Ishikawa (cell line): ENCODE measurements around the gene DIP2B.

ENCODE experiments used
- CEBPB ChIP-seq: IDR thresholded peaks from 2 replicates; pipeline ENCODE4 v1.6.1; 2012
- CREB1 ChIP-seq: IDR thresholded peaks from 2 replicates; pipeline ENCODE4 v1.6.1; 2012; ENCODE audit warnings: low read depth
- EGR1 ChIP-seq: IDR thresholded peaks from 2 replicates; pipeline ENCODE4 v1.6.1; 2012
- EP300 ChIP-seq: IDR thresholded peaks from 2 replicates; pipeline ENCODE4 v1.6.1; 2012; ENCODE audit warnings: borderline replicate concordance
- FOXM1 ChIP-seq: IDR thresholded peaks from 2 replicates; pipeline ENCODE4 v1.6.1; 2012; ENCODE audit warnings: low read depth, borderline replicate concordance
- MAX ChIP-seq: IDR thresholded peaks from 2 replicates; pipeline ENCODE4 v1.6.1; 2012
- NFIC ChIP-seq: IDR thresholded peaks from 2 replicates; pipeline ENCODE4 v1.6.1; 2012
- RAD21 ChIP-seq: IDR thresholded peaks from 2 replicates; pipeline ENCODE4 v1.6.1; 2012; ENCODE audit warnings: low read depth
- REST ChIP-seq: IDR thresholded peaks from 2 replicates; pipeline ENCODE4 v1.6.1; 2012; ENCODE audit warnings: low read depth, mild to moderate bottlenecking
- TAF1 ChIP-seq: IDR thresholded peaks from 2 replicates; pipeline ENCODE4 v1.6.1; 2012; ENCODE audit warnings: low read depth, mild to moderate bottlenecking
- TCF12 ChIP-seq: IDR thresholded peaks from 2 replicates; pipeline ENCODE4 v1.6.1; 2012; ENCODE audit warnings: low read depth
- TEAD4 ChIP-seq: IDR thresholded peaks from 2 replicates; pipeline ENCODE4 v1.6.1; 2012
- USF1 ChIP-seq: IDR thresholded peaks from 2 replicates; pipeline ENCODE4 v1.6.1; 2012
- YY1 ChIP-seq: IDR thresholded peaks from 2 replicates; pipeline ENCODE4 v1.6.1; 2012; ENCODE audit warnings: low read depth
- ZBTB7A ChIP-seq: IDR thresholded peaks from 2 replicates; pipeline ENCODE4 v1.6.1; 2012; ENCODE audit warnings: low read depth

The DIP2B gene

DNA sequence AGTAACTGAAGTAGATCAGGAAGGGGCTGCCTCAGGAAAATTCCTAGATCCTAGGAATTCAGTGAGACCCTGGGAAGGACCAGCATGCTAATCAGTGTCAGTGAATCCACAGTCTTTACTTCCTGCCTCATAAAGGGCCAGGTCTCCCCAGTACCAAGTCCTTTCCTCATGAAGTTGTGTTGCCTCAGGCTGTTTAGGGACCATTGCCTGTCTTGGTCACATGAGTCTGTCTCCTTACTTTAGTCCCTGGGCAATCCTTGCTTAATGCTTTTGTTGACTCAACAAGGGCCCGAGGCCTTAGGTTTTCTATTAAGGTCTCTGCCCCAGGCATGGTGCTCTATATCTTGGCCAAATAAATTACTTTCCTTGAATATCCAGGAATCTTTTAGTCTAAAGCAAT, 243.0 kb downstream of the DIP2B start:
- TF ChIP-seq TCF12 (no peak), RAD21 (no peak), EP300 (no peak), TEAD4 (no peak), MAX (no peak), EGR1 (no peak), FOXM1 (no peak), USF1 (no peak), ZBTB7A (no peak), CREB1 (no peak), NFIC (no peak), YY1 (no peak), REST (no peak), CEBPB (no peak), TAF1 (no peak)

DNA sequence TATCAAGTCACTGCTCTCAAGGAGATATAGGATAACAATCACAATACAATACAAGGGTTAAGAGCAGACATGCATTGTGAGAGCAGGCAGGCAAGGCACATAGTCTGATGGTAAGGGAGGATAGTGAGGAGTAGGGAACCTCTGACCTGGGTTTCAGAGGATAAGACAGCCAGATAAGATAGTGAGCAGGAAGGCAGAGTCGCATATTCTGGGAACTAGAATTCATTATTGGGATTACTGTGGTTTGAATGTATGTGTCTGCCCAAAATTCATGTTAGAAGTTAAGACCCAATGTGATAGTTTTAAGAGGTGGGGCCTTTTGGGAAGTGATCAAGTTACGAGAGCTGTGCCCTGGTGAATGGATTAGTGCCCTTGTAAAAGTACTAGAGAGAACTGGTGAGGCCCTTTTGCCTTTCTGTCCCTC, 244.7 kb downstream of the DIP2B start:
- TF ChIP-seq ZBTB7A = no peak
- no peak for TF ChIP-seq FOXM1
- TF ChIP-seq EP300 = no peak
- TF ChIP-seq TEAD4 = no peak
- TF ChIP-seq CEBPB = no peak
- no peak for TF ChIP-seq YY1
- TF ChIP-seq TAF1 = no peak
- no peak for TF ChIP-seq TCF12
- no peak for TF ChIP-seq USF1
- no peak for TF ChIP-seq EGR1
- no peak for TF ChIP-seq CREB1
- TF ChIP-seq MAX = no peak
- TF ChIP-seq RAD21 = no peak
- TF ChIP-seq NFIC = no peak
- TF ChIP-seq REST = no peak

DNA sequence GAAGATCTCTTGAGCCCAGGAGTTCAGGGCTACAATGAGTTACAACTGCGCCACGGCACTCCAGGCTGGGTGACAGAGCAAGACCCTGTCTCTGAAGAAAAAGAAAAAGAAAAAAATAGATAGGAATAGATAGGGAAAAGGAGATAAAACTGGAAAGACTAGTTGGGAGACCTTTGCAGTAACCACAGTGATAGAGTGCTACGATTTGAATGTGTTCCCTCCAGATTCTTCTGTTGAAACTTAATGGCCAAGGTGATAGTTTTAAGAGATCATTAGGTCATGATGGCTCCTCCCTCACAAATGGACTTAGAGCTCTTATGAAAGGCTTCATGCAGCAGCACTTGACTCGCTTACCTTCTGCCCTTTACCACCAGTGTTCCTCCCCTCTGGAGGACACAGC, 245.6 kb downstream of the DIP2B start:
- TF ChIP-seq RAD21 = no peak
- TF ChIP-seq YY1 = no peak
- TF ChIP-seq REST = no peak
- TF ChIP-seq NFIC = no peak
- no peak for TF ChIP-seq ZBTB7A
- TF ChIP-seq TCF12 = no peak
- TF ChIP-seq CREB1 = no peak
- TF ChIP-seq EP300 = no peak
- no peak for TF ChIP-seq MAX
- TF ChIP-seq TEAD4 = no peak
- no peak for TF ChIP-seq FOXM1
- TF ChIP-seq CEBPB = no peak
- TF ChIP-seq EGR1 = no peak
- TF ChIP-seq TAF1 = no peak
- TF ChIP-seq USF1 = no peak
